PC-9 (cell line): Measurements from ENCODE around the gene GPR50.

Experiments
- EZH2 ChIP-seq: fragments of 200-600 bp; sonication (generic); IDR thresholded peaks from 2 replicates; pipeline ENCODE4 v1.8.0; 2017; ENCODE audit warnings: antibody characterized with exemption, low read depth
- TF ChIP-seq, protein P1 (sequence below): fragments of 200-600 bp; sonication (generic); conservative IDR thresholded peaks from 2 replicates; pipeline ENCODE4 v1.6.1; 2017; ENCODE audit warnings: mixed run types, antibody characterized with exemption, mild to moderate bottlenecking, moderate library complexity

DNA sequence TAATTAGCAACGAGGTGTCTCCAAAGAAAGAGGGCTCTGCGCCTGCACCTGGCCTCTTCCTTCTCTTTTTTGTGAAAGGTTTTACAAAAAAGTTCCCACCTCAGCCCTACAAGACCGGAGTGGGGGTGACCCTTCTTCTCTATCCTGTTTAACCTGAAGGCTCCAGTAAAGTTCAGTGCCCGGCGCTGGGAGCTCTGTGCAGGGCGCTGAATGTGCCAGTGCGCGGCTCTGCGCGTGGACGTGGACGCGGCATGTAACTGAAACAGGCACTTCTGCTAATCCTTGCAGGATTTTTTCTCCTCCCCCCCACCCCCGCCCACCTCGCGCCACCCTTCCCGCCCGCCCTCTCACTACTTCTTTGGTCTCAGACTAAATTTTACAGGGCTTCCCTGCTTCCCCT lies 2.4 kb downstream of the GPR50 start:
- no peak for TF ChIP-seq EZH2
- TF ChIP-seq, protein P1, sequence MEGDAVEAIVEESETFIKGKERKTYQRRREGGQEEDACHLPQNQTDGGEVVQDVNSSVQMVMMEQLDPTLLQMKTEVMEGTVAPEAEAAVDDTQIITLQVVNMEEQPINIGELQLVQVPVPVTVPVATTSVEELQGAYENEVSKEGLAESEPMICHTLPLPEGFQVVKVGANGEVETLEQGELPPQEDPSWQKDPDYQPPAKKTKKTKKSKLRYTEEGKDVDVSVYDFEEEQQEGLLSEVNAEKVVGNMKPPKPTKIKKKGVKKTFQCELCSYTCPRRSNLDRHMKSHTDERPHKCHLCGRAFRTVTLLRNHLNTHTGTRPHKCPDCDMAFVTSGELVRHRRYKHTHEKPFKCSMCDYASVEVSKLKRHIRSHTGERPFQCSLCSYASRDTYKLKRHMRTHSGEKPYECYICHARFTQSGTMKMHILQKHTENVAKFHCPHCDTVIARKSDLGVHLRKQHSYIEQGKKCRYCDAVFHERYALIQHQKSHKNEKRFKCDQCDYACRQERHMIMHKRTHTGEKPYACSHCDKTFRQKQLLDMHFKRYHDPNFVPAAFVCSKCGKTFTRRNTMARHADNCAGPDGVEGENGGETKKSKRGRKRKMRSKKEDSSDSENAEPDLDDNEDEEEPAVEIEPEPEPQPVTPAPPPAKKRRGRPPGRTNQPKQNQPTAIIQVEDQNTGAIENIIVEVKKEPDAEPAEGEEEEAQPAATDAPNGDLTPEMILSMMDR, result no peak
